ENCODE data around the gene GPC1. TPM values are rescaled to one million over a fixed set of nuclear protein-coding genes. Genes with fewer than 3 reads are reported as not detected.

Gene GPC1
- total and polyA plus RNA-seq, 2 of the 4 experiments (the other 2 are of a cell fraction) = 16.0 to 211 TPM

GRCh38 chr2:240444464-240444863 lies 9.0 kb downstream of the GPC1 start:
- H2AK5ac ChIP-seq (ENCODE audit: low read depth, low read length) = no peak overlapping the region
- no peak overlapping the region for H2AK9ac ChIP-seq (replicated peaks; ENCODE audit: low read depth, low read length, poor library complexity)
- H4K8ac ChIP-seq (ENCODE audit: low read depth in 2 of 2, low read length in 2 of 2) = no peak overlapping the region
- H2BK120ac ChIP-seq (ENCODE audit: low read depth, low read length) = no peak overlapping the region
- no peak overlapping the region for H2BK15ac ChIP-seq (ENCODE audit: low read depth, low read length)
- H3K27ac ChIP-seq (ENCODE audit: insufficient read depth, low read length) = no peak overlapping the region
- H3K9me1 ChIP-seq (ENCODE audit: insufficient read depth, low read length) = peaks cover 4% of the 10 kb centered on the region; the same call in 1 of the 2 replicates
- H4K91ac ChIP-seq (ENCODE audit: insufficient read depth, low read depth, low read length) = no peak overlapping the region
- H4K5ac ChIP-seq (ENCODE audit: low read depth, low read length) = no peak overlapping the region
- no peak overlapping the region for H3K14ac ChIP-seq (replicated peaks; ENCODE audit: low read depth, low read length)
- no peaks in the 10 kb centered on the region for H3K27me3 ChIP-seq (ENCODE audit: control insufficient read depth, insufficient read depth, low read length)
- H3K79me1 ChIP-seq (ENCODE audit: low read depth in 1 of 2, low read length in 2 of 2) = peaks cover 12 to 80% of the 10 kb centered on the region in 2 experiments
- H4K20me1 ChIP-seq (ENCODE audit: insufficient read depth, low read length) = peaks cover 99% of the 10 kb centered on the region
- H2AFZ ChIP-seq (replicated peaks; ENCODE audit: low read length, poor library complexity) = peak overlapping the region; percentile 23
- no peak overlapping the region for H3K56ac ChIP-seq (ENCODE audit: extremely low read depth, insufficient read depth, low read length)
- in situ Hi-C loops (cut with MboI; ENCODE audit: low sequenced_read_pairs) = no loop called here
- dilution Hi-C loops (cut with HindIII; ENCODE audit: low sequenced_read_pairs, unreplicated experiment) = no loop called here
- CTCF ChIA-PET = no interaction called here
- no peak overlapping the region for H2BK5ac ChIP-seq (ENCODE audit: low read depth, low read length, poor library complexity, severe bottlenecking)
- intact Hi-C loops (cut with micrococcal nuclease) = no loop called here
- WGBS, 2 experiments (ENCODE audit: extremely low coverage in 2 of 2, insufficient read length in 1 of 2) = 93% methylated on average over 13 of the region's 16 CpGs; no CpG with 5 or more reads in 1 of the 2 experiments
- H3K4ac ChIP-seq (ENCODE audit: low read depth, low read length) = no peak overlapping the region
- no peak overlapping the region for H3K18ac ChIP-seq (ENCODE audit: low read depth, low read length)
- BruUV-seq (replicated peaks) = no TSS peak
- peaks cover 25% of the 10 kb centered on the region for H3K36me3 ChIP-seq (ENCODE audit: control insufficient read depth, insufficient read depth, low read length)
- ATAC-seq (ENCODE audit: low read depth) (no peak), DNase-seq (no peak)
- H3K23ac ChIP-seq (ENCODE audit: low read depth, low read length) = no peak overlapping the region
- H3K9ac ChIP-seq (ENCODE audit: low read depth, low read length) = no peak overlapping the region
- H2BK20ac ChIP-seq (ENCODE audit: low read depth, low read length) = no peak overlapping the region
- POLR2A ChIA-PET (ENCODE audit: unreplicated experiment) = no interaction called here
- no peaks in the 10 kb centered on the region for H3K9me3 ChIP-seq (ENCODE audit: control insufficient read depth, insufficient read depth, low read length)
- peaks cover 2% of the 10 kb centered on the region for H3K4me1 ChIP-seq (ENCODE audit: control insufficient read depth, insufficient read depth, low read length)
- no peak overlapping the region for H3K4me3 ChIP-seq (ENCODE audit: insufficient read depth, low read depth, low read length)
- no peak overlapping the region for H3K4me2 ChIP-seq (ENCODE audit: low read depth, low read length)
- no peak for TF ChIP-seq CEBPB (IDR thresholded peaks at IDR 0.05; ENCODE audit: low read depth, low read length)
- no peak for TF ChIP-seq SMC3 (IDR thresholded peaks at IDR 0.05; ENCODE audit: low read depth, low read length)
- TF ChIP-seq FOS (IDR thresholded peaks at IDR 0.05; ENCODE audit: low read depth, low read length) = no peak
- TF ChIP-seq RAD21 (IDR thresholded peaks at IDR 0.05; ENCODE audit: low read length) = no peak
- TF ChIP-seq RCOR1 (IDR thresholded peaks at IDR 0.05; ENCODE audit: insufficient replicate concordance, low read length) = no peak
- TF ChIP-seq MAZ (IDR thresholded peaks at IDR 0.05; ENCODE audit: borderline replicate concordance, low read depth, low read length) = no peak
- TF ChIP-seq, protein P1, sequence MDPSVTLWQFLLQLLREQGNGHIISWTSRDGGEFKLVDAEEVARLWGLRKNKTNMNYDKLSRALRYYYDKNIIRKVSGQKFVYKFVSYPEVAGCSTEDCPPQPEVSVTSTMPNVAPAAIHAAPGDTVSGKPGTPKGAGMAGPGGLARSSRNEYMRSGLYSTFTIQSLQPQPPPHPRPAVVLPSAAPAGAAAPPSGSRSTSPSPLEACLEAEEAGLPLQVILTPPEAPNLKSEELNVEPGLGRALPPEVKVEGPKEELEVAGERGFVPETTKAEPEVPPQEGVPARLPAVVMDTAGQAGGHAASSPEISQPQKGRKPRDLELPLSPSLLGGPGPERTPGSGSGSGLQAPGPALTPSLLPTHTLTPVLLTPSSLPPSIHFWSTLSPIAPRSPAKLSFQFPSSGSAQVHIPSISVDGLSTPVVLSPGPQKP (IDR thresholded peaks at IDR 0.05; ENCODE audit: borderline replicate concordance, low read depth, low read length) = no peak
- TF ChIP-seq, protein P2, sequence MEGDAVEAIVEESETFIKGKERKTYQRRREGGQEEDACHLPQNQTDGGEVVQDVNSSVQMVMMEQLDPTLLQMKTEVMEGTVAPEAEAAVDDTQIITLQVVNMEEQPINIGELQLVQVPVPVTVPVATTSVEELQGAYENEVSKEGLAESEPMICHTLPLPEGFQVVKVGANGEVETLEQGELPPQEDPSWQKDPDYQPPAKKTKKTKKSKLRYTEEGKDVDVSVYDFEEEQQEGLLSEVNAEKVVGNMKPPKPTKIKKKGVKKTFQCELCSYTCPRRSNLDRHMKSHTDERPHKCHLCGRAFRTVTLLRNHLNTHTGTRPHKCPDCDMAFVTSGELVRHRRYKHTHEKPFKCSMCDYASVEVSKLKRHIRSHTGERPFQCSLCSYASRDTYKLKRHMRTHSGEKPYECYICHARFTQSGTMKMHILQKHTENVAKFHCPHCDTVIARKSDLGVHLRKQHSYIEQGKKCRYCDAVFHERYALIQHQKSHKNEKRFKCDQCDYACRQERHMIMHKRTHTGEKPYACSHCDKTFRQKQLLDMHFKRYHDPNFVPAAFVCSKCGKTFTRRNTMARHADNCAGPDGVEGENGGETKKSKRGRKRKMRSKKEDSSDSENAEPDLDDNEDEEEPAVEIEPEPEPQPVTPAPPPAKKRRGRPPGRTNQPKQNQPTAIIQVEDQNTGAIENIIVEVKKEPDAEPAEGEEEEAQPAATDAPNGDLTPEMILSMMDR (conservative IDR thresholded peaks at IDR 0.05; ENCODE audit: low read depth, low read length) = no peak
